Pons (tissue), 1 donor: ENCODE measurements around the gene CYTH1.
"Not testable (repeated sequence)": the region's sequence is repeated elsewhere in the genome, so short reads cannot be mapped to it uniquely, and the experiment has no call there.

ENCODE experiments used
- DNase-seq: peaks from one replicate; pipeline ENCODE4 v3.0.0-alpha.2; 2016; ENCODE audit warnings: low spot score

The CYTH1 gene

DNA sequence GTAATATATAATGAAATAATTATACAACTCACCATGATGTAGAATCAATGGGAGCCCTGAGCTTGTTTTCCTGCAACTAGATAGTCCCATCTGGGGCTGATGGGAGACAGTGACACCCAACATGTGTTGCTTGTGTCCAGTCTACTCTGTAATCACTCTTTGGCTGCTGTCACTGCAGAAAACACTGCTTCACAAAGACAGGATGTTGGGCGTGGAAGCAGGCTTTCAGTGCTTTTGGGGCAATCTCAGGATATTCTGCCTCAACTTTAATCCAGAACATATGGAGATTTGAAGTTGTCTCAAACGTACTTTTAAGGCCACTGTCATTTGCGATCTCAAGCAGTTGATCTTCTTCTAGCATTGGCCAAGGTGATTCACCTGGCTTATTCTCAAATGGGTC lies 94.9 kb downstream of the CYTH1 start:
- no peak for DNase-seq

DNA sequence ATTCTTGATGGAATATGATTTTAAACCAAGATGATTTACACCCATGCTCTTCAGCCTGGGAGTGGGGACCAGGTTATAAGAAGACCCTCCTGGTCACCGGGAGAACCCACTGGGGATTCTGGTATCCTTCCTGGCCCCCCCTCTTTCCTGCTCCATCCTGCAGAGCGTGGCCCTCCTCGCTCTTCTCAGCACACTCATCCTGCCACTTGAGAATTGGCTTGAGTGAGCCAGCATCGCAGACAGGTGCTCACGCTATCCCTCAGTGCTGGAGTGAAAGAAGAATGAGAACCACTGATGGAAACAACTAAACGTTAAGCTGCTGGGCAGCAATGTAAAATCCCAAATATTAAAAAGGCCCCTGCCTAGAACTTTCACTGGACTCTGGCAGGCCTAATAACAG lies 98.0 kb downstream of the CYTH1 start:
- DNase-seq, result no peak

GRCh38 chr17:78683408-78683961 lies 98.6 kb downstream of the CYTH1 start:
- DNase-seq, result no peak

DNA sequence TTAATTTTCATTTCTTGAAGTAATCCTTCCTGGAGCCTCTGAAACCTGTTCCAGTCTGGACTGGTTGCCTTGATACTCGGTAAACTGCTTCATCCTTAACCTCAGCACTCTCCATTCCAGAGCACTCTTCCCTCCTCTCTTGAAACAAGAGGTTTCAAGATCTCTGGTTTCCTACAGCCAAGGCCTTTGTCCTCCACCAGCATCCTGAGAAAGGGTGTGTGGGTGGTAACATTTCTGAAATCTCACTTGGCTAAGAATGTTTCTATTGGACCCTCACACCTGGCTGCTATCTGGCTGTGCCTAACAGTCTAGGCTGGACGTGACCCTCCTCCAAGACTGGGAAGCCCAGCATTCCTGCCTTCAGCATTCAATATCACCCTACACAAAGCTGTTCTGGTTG lies 99.7 kb downstream of the CYTH1 start:
- no peak for DNase-seq

- no peak for DNase-seq
Measured at GRCh38 chr17:78680436-78680835, 101.6 kb downstream of the CYTH1 start.

GRCh38 chr17:78679495-78680395 lies 102.3 kb downstream of the CYTH1 start:
- DNase-seq, result no peak

DNA sequence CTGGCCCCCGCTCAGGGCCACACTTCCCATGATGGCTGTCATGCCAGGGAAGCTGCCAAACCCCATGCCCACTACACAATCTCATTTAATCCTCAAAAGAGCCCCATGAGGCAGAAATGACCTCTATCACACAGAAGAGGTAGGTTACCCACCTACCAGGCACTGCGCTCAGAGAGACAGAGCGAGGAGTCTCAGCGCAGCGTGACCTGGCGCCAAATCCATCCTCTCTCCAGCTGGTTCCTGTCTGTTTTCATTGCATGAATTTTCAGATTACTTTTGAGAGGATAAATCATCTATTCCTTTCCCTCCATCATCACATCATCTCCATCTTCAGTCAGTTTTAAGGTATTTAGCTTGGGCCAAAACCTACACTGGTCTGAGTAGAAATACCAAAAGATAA lies 103.4 kb downstream of the CYTH1 start:
- DNase-seq, result no peak

DNA sequence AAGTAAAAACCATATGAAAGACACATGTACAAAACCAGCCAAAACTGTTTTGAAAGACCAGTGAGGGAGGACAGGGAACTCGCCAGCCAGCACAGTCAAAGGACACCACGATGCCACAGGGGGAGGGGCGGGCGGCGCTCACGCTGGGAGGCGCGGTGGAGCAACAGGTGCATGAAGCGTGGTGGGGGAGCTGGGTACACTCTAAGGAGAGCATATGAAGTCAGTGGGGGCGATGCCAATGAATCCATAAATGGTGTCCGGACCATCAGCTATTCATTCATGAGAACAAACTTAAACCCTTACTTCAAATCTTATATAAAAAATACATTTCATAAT lies 103.9 kb downstream of the CYTH1 start:
- no peak for DNase-seq

DNA sequence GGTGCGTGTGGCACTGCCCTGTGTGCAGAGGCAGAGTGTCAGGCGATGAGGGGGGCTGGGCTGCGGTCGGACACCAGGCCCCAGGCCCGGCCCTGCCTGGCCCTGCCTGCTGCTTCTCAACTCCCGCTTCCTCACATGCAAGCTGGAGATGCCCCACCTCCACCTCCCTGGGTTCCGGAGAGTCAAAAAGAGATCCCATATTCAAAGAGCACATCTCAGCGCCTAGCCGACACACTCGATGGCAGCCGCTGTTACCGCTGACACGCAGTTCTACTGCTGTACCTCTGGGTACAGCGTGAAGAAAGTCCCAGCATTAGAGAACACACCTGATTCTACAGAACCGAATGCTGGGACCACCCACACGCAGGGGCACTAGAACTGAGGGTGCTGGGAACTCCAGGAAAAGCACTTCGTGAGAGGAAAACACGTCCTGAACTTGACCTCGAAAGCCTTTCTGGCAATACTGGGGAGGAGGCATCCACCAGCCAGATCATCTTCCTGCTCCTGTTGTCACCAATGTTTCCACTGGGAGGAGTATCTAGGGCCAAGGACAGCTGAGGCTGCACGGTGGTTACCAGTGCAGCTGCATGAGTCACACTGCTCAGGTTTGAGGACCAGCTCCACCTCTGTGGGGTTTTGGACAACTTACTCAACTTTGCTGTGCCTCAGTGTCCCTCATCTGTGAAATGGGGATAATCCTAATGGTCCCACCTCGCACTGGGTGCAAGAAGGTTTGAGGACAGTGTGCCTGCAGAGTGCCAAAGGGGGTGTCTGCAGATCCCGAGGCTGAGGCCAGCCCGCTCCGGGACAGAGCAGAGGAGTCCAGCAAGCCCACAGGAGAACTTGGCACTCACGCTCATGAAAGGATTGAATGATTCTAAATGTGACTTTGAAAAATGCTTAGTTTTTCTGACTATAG lies 104.5 kb downstream of the CYTH1 start:
- DNase-seq, result no peak

DNA sequence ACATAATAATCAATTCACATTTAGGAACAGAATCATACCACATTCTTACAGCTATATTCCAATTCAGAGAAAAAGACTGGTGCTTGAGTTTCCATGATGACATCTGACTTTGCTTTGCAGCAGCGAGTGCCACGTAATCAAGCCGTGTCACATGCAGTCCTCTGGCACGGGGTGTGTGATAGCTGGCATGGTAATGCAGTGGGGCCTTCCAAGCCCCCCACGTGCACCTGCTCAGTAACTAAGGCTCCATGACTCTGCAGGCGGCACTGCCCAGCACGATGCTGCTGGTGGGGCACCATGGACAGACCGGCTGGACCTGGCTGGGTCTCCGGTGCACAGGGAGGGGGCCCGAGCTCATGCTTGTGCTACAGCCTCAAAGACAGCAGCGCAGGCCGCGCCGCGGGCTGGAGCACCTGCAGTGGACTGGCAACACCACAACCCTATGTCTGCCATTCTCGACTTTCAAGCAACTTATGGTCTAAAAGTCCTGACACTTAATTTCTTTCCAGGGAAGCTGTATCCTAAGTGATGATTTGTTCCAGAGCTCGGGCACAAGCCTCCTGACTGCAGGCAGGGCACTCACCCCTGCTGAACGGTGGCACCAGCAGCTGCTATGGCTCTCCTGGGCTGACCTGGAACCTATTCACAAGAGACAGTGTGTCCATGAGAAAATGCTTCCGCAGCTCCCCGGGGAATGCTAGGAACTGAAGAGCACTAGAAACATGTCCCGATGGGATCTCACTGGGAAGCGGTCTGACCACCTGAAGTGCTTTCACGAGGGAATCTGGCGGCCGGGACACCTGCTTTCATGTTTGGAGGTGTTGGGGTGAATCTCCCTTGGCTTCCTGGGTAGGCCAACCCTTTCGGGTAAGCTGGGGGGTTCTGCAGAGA lies 105.4 kb downstream of the CYTH1 start:
- no peak for DNase-seq

- no peak for DNase-seq
Measured at GRCh38 chr17:78675836-78676235, 106.2 kb downstream of the CYTH1 start.

GRCh38 chr17:78675316-78675616 lies 106.8 kb downstream of the CYTH1 start:
- no peak for DNase-seq

GRCh38 chr17:78674595-78675315 lies 107.3 kb downstream of the CYTH1 start:
- DNase-seq, result no peak

- DNase-seq, result no peak
Measured at GRCh38 chr17:78674156-78674555, 107.9 kb downstream of the CYTH1 start.

DNA sequence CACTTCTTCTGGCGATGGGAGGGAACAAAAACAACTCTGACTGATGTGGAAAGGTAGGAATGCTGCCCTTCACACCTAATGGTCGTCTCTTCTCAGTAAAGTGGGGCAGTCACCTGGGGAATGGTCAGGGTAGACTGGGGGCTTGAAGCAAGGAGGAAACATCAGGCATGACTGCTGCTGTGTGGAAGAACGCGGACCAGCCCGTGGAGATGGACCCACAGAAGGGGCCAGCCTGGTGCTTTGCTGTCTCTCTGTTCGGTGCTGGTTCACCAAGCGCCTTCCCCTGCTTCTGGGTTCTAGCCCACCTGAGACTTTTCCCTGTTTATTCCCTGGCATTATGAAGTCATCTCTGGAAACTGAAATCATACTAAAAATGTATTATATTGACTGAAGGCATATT lies 108.7 kb downstream of the CYTH1 start:
- DNase-seq, result no peak

DNA sequence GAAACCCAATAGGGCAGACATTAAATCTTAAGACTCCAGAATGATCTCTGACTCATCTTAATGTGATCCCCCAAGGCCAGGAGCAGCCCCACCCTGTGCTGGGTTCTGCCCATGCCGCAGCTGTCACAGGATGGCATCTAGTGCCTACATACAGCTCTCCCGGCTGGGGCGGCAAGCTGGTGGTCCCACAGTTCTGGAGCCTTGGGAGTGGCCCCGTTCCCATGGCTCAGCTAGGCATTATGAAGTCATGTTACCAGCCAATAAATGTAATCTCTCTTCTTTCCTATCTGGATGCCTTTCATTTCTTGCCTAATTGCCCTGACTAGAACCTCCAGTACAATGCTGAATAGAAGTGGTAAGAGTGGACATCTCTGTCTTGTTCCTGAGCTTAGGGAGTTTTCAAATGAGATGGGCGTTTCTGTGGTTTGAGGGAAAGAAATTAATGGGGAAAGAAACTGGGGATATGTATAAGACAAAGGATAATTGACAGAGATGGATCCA lies 109.2 kb downstream of the CYTH1 start:
- DNase-seq, result no peak

DNA sequence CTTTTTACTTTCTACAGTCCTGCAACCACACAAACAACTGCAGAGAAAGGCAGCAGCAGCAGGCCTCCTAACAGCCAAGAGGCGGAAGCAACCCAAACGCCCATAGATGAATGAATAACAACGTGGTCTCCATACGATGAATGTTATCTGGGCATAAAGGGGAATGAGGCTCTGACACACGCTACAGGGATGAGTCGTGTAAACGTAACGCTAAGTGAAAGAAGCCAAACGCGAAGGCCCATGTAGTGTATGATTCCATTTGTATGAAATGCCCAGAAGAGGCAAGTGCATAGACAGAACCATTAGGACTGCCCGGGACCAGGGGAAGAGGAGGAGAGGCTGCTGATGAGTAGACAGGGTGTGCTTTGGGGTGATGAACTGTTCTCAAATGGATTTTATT lies 110.1 kb downstream of the CYTH1 start:
- no peak for DNase-seq

DNA sequence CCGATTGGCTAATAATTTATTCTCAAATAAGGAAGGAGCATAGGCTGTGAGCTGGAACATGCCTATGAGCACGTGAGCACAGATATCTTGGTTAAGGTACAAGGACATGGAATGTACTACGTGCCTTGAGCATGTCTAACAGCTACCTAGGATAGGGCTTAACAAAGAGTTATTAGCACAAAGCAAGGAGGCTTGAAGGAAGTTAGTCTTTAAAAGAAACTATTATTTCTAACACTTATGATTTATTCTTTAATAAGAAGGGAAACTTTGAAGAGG lies 110.4 kb downstream of the CYTH1 start:
- not testable (repeated sequence) for DNase-seq

- DNase-seq, result no peak
Measured at GRCh38 chr17:78670850-78671725, 111.0 kb downstream of the CYTH1 start.

- no peak for DNase-seq
Measured at GRCh38 chr17:78669975-78670518, 112.0 kb downstream of the CYTH1 start.
